ENCODE results near the gene GJA4. TPM values are rescaled to one million over a fixed set of nuclear protein-coding genes. Genes with fewer than 3 reads are reported as not detected.
A peak's percentile ranks its signal among the peaks of the same experiment; 100 is the strongest.

The GJA4 gene
- total and polyA plus RNA-seq, 2 donors (not counting 3 experiments of a cell fraction or from before 2014, with no cell fraction given) = 22.1 to 175 TPM

DNA sequence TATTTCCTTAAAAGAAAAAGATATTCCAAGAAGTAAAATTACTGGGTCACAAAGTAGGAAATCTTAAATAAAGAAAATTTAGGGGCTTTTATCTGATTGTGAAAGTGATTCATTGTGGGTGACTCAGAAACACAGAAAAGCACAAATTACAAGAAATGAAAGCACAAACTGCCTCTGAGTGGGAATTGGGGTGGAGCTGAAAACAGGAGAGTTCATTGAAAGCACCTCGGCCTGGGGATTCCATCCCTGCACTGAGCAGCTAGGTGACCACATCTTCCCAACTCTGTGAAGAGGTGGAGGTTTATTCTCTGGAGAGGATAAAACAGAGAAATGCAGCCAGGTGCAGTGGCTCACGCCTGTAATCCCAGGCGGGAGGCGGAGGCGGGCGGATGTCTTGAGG, 7.4 kb downstream of the GJA4 start:
- Histone ChIP-seq H3K4me3 (replicated peaks in 1 of 3; ENCODE audit: insufficient read depth in 1 of 3, low read depth in 1 of 3, low read length in 3 of 3) (no peak overlapping the region), H3K9me3 (replicated peaks; ENCODE audit: control insufficient read depth, insufficient read depth, low read length) (no peaks in the 10 kb centered on the region), H2AFZ (ENCODE audit: low read depth, low read length) (no peak overlapping the region), H3K36me3 (ENCODE audit: control insufficient read depth in 2 of 2, extremely low read depth in 1 of 2, insufficient read depth in 2 of 2, low read length in 2 of 2) (peaks cover 0 to 2% of the 10 kb centered on the region in 2 experiments), H3K9ac (replicated peaks; ENCODE audit: extremely low read depth, insufficient read depth, low read length) (no peak overlapping the region), H3K79me2 (ENCODE audit: control insufficient read depth, insufficient read depth, low read length) (no peaks in the 10 kb centered on the region), H3K27ac (ENCODE audit: insufficient read depth, low read depth, low read length) (no peak overlapping the region), H3K9me1 (replicated peaks; ENCODE audit: control insufficient read depth, extremely low read depth, insufficient read depth, low read length) (no peaks in the 10 kb centered on the region), H3K27me3 (ENCODE audit: control insufficient read depth in 2 of 2, insufficient read depth in 2 of 2, low read length in 2 of 2) (peaks cover 8 to 9% of the 10 kb centered on the region in 2 experiments), H3K4me2 (ENCODE audit: insufficient read depth, low read length) (no peak overlapping the region), H4K20me1 (replicated peaks; ENCODE audit: control insufficient read depth, extremely low read depth, insufficient read depth, low read length) (no peaks in the 10 kb centered on the region), H3K4me1 (ENCODE audit: control insufficient read depth, extremely low read depth, insufficient read depth, low read length) (no peaks in the 10 kb centered on the region)
- no TSS peak for BruUV-seq (replicated peaks)
- DNase-seq (ENCODE audit: low read depth, low spot score) (peak; percentile 22), FAIRE-seq (no peak)
- dilution Hi-C loops (cut with MboI; ENCODE audit: extremely low pct_ligation_motif_present, low sequenced_read_pairs) = no loop called here
- CTCF ChIA-PET = interaction anchor here (1.6 kb wide), 1 partner anchor 52 kb away, joined by 5 read pairs; no protein-coding TSS in a partner anchor
- POLR2A ChIA-PET = interaction anchor here (0.5 kb wide), 1 partner anchor 21 kb away, joined by 3 read pairs; no protein-coding TSS in a partner anchor
- intact Hi-C loops (cut with micrococcal nuclease) = no loop called here
- TF ChIP-seq MYC (IDR thresholded peaks at IDR 0.05; ENCODE audit: low read depth, low read length) = no peak
- TF ChIP-seq FOS (IDR thresholded peaks at IDR 0.05; ENCODE audit: borderline replicate concordance, insufficient read depth, low read length) = peak; percentile 37
- TF ChIP-seq GATA2 (IDR thresholded peaks at IDR 0.05; ENCODE audit: insufficient read depth, insufficient read length, low read depth, low read length) = peak; percentile 13
- TF ChIP-seq POLR2AphosphoS5 (IDR thresholded peaks at IDR 0.05; ENCODE audit: insufficient read depth, low read depth, low read length) = no peak

- Histone ChIP-seq H2AFZ (ENCODE audit: low read depth, low read length) (no peak overlapping the region), H3K36me3 (ENCODE audit: control insufficient read depth in 2 of 2, extremely low read depth in 1 of 2, insufficient read depth in 2 of 2, low read length in 2 of 2) (no peaks in the 10 kb centered on the region), H3K27ac (ENCODE audit: insufficient read depth, low read depth, low read length) (no peak overlapping the region), H3K4me3 (replicated peaks in 1 of 3; ENCODE audit: insufficient read depth in 1 of 3, low read depth in 1 of 3, low read length in 3 of 3) (no peak overlapping the region), H3K27me3 (ENCODE audit: control insufficient read depth in 2 of 2, insufficient read depth in 2 of 2, low read length in 2 of 2) (peaks cover 0 to 2% of the 10 kb centered on the region in 2 experiments), H4K20me1 (replicated peaks; ENCODE audit: control insufficient read depth, extremely low read depth, insufficient read depth, low read length) (no peaks in the 10 kb centered on the region), H3K9me3 (replicated peaks; ENCODE audit: control insufficient read depth, insufficient read depth, low read length) (no peaks in the 10 kb centered on the region), H3K9me1 (replicated peaks; ENCODE audit: control insufficient read depth, extremely low read depth, insufficient read depth, low read length) (no peaks in the 10 kb centered on the region), H3K4me2 (ENCODE audit: insufficient read depth, low read length) (no peak overlapping the region), H3K9ac (replicated peaks; ENCODE audit: extremely low read depth, insufficient read depth, low read length) (no peak overlapping the region), H3K79me2 (ENCODE audit: control insufficient read depth, insufficient read depth, low read length) (no peaks in the 10 kb centered on the region), H3K4me1 (ENCODE audit: control insufficient read depth, extremely low read depth, insufficient read depth, low read length) (no peaks in the 10 kb centered on the region)
- TF ChIP-seq POLR2A (IDR thresholded peaks at IDR 0.05; ENCODE audit: low read depth, low read length) = no peak
- TF ChIP-seq, protein P1, sequence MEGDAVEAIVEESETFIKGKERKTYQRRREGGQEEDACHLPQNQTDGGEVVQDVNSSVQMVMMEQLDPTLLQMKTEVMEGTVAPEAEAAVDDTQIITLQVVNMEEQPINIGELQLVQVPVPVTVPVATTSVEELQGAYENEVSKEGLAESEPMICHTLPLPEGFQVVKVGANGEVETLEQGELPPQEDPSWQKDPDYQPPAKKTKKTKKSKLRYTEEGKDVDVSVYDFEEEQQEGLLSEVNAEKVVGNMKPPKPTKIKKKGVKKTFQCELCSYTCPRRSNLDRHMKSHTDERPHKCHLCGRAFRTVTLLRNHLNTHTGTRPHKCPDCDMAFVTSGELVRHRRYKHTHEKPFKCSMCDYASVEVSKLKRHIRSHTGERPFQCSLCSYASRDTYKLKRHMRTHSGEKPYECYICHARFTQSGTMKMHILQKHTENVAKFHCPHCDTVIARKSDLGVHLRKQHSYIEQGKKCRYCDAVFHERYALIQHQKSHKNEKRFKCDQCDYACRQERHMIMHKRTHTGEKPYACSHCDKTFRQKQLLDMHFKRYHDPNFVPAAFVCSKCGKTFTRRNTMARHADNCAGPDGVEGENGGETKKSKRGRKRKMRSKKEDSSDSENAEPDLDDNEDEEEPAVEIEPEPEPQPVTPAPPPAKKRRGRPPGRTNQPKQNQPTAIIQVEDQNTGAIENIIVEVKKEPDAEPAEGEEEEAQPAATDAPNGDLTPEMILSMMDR (IDR thresholded peaks at IDR 0.05; ENCODE audit: extremely low read depth in 1 of 2, insufficient read depth in 1 of 2, low read depth in 1 of 2, low read length in 2 of 2) = no peak
- TF ChIP-seq EZH2 (IDR thresholded peaks at IDR 0.05; ENCODE audit: borderline replicate concordance, low read depth, low read length, severe bottlenecking) = no peak
- TF ChIP-seq GATA2 (IDR thresholded peaks at IDR 0.05; ENCODE audit: insufficient read depth, insufficient read length, low read depth, low read length) = no peak
- TF ChIP-seq MYC (IDR thresholded peaks at IDR 0.05; ENCODE audit: low read depth, low read length) = no peak
- no peak for TF ChIP-seq FOS (IDR thresholded peaks at IDR 0.05; ENCODE audit: borderline replicate concordance, insufficient read depth, low read length)
- no peak for TF ChIP-seq JUN (IDR thresholded peaks at IDR 0.05; ENCODE audit: borderline replicate concordance, insufficient read depth, insufficient read length, low read depth)
- TF ChIP-seq POLR2AphosphoS5 (IDR thresholded peaks at IDR 0.05; ENCODE audit: insufficient read depth, low read depth, low read length) = no peak
- TF ChIP-seq, protein P2, sequence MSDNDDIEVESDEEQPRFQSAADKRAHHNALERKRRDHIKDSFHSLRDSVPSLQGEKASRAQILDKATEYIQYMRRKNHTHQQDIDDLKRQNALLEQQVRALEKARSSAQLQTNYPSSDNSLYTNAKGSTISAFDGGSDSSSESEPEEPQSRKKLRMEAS (IDR thresholded peaks at IDR 0.05; ENCODE audit: insufficient read depth, insufficient read length) = no peak
- DNase-seq (ENCODE audit: low read depth, low spot score) = no peak
- dilution Hi-C loops (cut with MboI; ENCODE audit: extremely low pct_ligation_motif_present, low sequenced_read_pairs) (no loop called here), intact Hi-C loops (cut with micrococcal nuclease) (no loop called here)
- BruUV-seq (replicated peaks) = no TSS peak
- CTCF ChIA-PET = interaction anchor here (0.8 to 1.5 kb wide), 3 partner anchors 10 to 18 kb away, joined by 3 to 4 read pairs (median 3); no protein-coding TSS in a partner anchor
- POLR2A ChIA-PET = no interaction called here
- FAIRE-seq = no peak
Measured at GRCh38 chr1:34803770-34804169, 11.0 kb downstream of the GJA4 start.
